IMR-90 (cell line): ENCODE data around the gene CEP152. TPM values are rescaled to one million over a fixed set of nuclear protein-coding genes. Genes with fewer than 3 reads are reported as not detected.

Experiments
- ATAC-seq: fragments of 200-7000 bp; cut with Tn5 transposase; 2 replicates; pipeline ENCODE4 v1.9.1; 2020; ENCODE audit warnings: low read depth, mild to moderate bottlenecking, moderate library complexity
- BruUV-seq: library from RNA; stranded (reverse); fragments of 400-500 nt; replicated peaks from 2 replicates; lab custom pipeline; 2021; lab: Mats Ljungman, UMichigan
- CTCF ChIA-PET: fragments of 300-600 bp; formaldehyde crosslinking; extraction: SDS; loops from one replicate; lab custom pipeline; 2021; ENCODE audit warnings: antibody characterized with exemption; lab: Yijun Ruan, JAX
- POLR2A ChIA-PET: fragments of 300-600 bp; sonication (Branson Sonifier 250); formaldehyde crosslinking; loops from one replicate; lab custom pipeline; 2022; ENCODE audit warnings: antibody characterized with exemption; ENCODE audit not compliant: unreplicated experiment; lab: Charles Lee
- DNase-seq: peaks from one replicate; pipeline ENCODE4 v3.0.0; 2013
- H2AFZ ChIP-seq: replicated peaks from 2 replicates; pipeline ENCODE3; 2013; ENCODE audit warnings: low read length, mild to moderate bottlenecking; ENCODE audit not compliant: poor library complexity
- H2AK5ac ChIP-seq: 2 replicates; pipeline ENCODE4 v1.6.1; 2013; ENCODE audit warnings: low read depth, low read length, inconsistent platforms
- H2AK9ac ChIP-seq: replicated peaks from 2 replicates; pipeline ENCODE3; 2013; ENCODE audit warnings: mild to moderate bottlenecking, low read depth, low read length, moderate library complexity; ENCODE audit not compliant: poor library complexity
- H2BK120ac ChIP-seq: 2 replicates; pipeline ENCODE4 v1.6.1; 2013; ENCODE audit warnings: low read depth, low read length, inconsistent platforms
- H2BK15ac ChIP-seq: 3 replicates; pipeline ENCODE4 v1.6.1; 2013; ENCODE audit warnings: low read depth, low read length, inconsistent platforms
- H2BK20ac ChIP-seq: 2 replicates; pipeline ENCODE4 v1.6.1; 2013; ENCODE audit warnings: low read depth, mild to moderate bottlenecking, inconsistent platforms, low read length, moderate library complexity
- H2BK5ac ChIP-seq: 2 replicates; pipeline ENCODE4 v1.6.1; 2013; ENCODE audit warnings: mild to moderate bottlenecking, low read depth, low read length, inconsistent platforms; ENCODE audit not compliant: poor library complexity, severe bottlenecking
- H3K14ac ChIP-seq: replicated peaks from 2 replicates; pipeline ENCODE4 v1.6.1; 2013; ENCODE audit warnings: low read depth, low read length, inconsistent platforms
- H3K18ac ChIP-seq: 2 replicates; pipeline ENCODE4 v1.6.1; 2013; ENCODE audit warnings: low read depth, low read length, control low read depth
- H3K23ac ChIP-seq: 2 replicates; pipeline ENCODE4 v1.6.1; 2013; ENCODE audit warnings: low read depth, low read length, inconsistent platforms
- H3K27ac ChIP-seq: 2 replicates; pipeline ENCODE4 v1.5.1; 2013; ENCODE audit warnings: mild to moderate bottlenecking, control low read depth, low read length; ENCODE audit not compliant: insufficient read depth
- H3K27me3 ChIP-seq: 2 replicates; pipeline ENCODE4 v1.6.1; 2013; ENCODE audit warnings: low read length; ENCODE audit not compliant: control insufficient read depth, insufficient read depth
- H3K36me3 ChIP-seq: 2 replicates; pipeline ENCODE4 v1.6.1; 2013; ENCODE audit warnings: low read length, mixed read lengths; ENCODE audit not compliant: control insufficient read depth, insufficient read depth
- H3K4ac ChIP-seq: 2 replicates; pipeline ENCODE4 v1.6.1; 2013; ENCODE audit warnings: low read depth, low read length, inconsistent platforms
- H3K4me1 ChIP-seq: 2 replicates; pipeline ENCODE4 v1.6.1; 2013; ENCODE audit warnings: low read length, mixed read lengths; ENCODE audit not compliant: control insufficient read depth, insufficient read depth
- H3K4me2 ChIP-seq: 2 replicates; pipeline ENCODE4 v1.6.1; 2013; ENCODE audit warnings: low read depth, mild to moderate bottlenecking, control low read depth, low read length, moderate library complexity
- H3K4me3 ChIP-seq: 2 replicates; pipeline ENCODE4 v1.5.1; 2013; ENCODE audit warnings: low read depth, mild to moderate bottlenecking, control low read depth, low read length, moderate library complexity; ENCODE audit not compliant: insufficient read depth
- H3K56ac ChIP-seq: 2 replicates; pipeline ENCODE4 v1.6.1; 2013; ENCODE audit warnings: low read length, inconsistent platforms; ENCODE audit not compliant: insufficient read depth; ENCODE audit errors: extremely low read depth
- H3K79me1 ChIP-seq, 2 experiments: 2 replicates each; pipeline ENCODE4 v1.6.1; 2013; ENCODE audit warnings: low read length in 2 of 2, inconsistent platforms in 1 of 2, low read depth in 1 of 2
- H3K9ac ChIP-seq: 2 replicates; pipeline ENCODE4 v1.6.1; 2013; ENCODE audit warnings: low read depth, low read length, control low read depth
- H3K9me1 ChIP-seq: 2 replicates; pipeline ENCODE4 v1.6.1; 2013; ENCODE audit warnings: low read length, inconsistent platforms; ENCODE audit not compliant: insufficient read depth
- H3K9me3 ChIP-seq: 2 replicates; pipeline ENCODE4 v1.6.1; 2013; ENCODE audit warnings: low read length; ENCODE audit not compliant: control insufficient read depth, insufficient read depth
- H4K20me1 ChIP-seq: 2 replicates; pipeline ENCODE4 v1.6.1; 2013; ENCODE audit warnings: low read length, inconsistent platforms; ENCODE audit not compliant: insufficient read depth
- H4K5ac ChIP-seq: 2 replicates; pipeline ENCODE4 v1.6.1; 2013; ENCODE audit warnings: mild to moderate bottlenecking, low read depth, low read length, control low read depth
- H4K8ac ChIP-seq, 2 experiments: 2 replicates each; pipeline ENCODE4 v1.6.1; 2013; ENCODE audit warnings: low read depth in 2 of 2, low read length in 2 of 2, control low read depth in 1 of 2, inconsistent platforms in 1 of 2
- H4K91ac ChIP-seq: 2 replicates; pipeline ENCODE4 v1.6.1; 2013; ENCODE audit warnings: low read depth, low read length, inconsistent platforms; ENCODE audit not compliant: insufficient read depth
- CHD1 ChIP-seq: IDR thresholded peaks from 2 replicates; pipeline ENCODE4 v1.6.1; 2012; ENCODE audit warnings: low read depth, low read length, improper control_type of control experiment
- MAFK ChIP-seq: IDR thresholded peaks from 2 replicates; pipeline ENCODE4 v1.6.1; 2012; ENCODE audit warnings: low read depth, low read length, improper control_type of control experiment
- MXI1 ChIP-seq: IDR thresholded peaks from 2 replicates; pipeline ENCODE4 v1.6.1; 2012; ENCODE audit warnings: low read depth, mild to moderate bottlenecking, low read length, moderate library complexity, borderline replicate concordance
- POLR2A ChIP-seq: IDR thresholded peaks from 2 replicates; pipeline ENCODE4 v1.6.1; 2012; ENCODE audit warnings: mild to moderate bottlenecking, low read depth, low read length
- RAD21 ChIP-seq: IDR thresholded peaks from 2 replicates; pipeline ENCODE4 v1.6.1; 2012; ENCODE audit warnings: low read length, improper control_type of control experiment
- SMC3 ChIP-seq: fragments of 150-350 bp; IDR thresholded peaks from 2 replicates; pipeline ENCODE4 v1.6.1; 2016; ENCODE audit warnings: low read depth, mild to moderate bottlenecking, antibody characterized with exemption, low read length, moderate library complexity
- WGBS, 2 experiments: methylation state at CpG; one replicate each; pipeline versions ENCODE4 v1.1.5 to v1.1.7; 2013; ENCODE audit warnings: missing lambda C conversion rate in 2 of 2; ENCODE audit not compliant: insufficient read length in 1 of 2; ENCODE audit errors: extremely low coverage in 2 of 2; 5-methylcytosine and 5-hydroxymethylcytosine counted together
- dilution Hi-C: fragments of 300-500 bp; cut with HindIII; formaldehyde crosslinking; loops from one replicate; pipeline ENCODE4 v1.14.3; 2018; ENCODE audit warnings: low sequenced_read_pairs; ENCODE audit not compliant: unreplicated experiment
- in situ Hi-C: fragments of 300-500 bp; cut with MboI; formaldehyde crosslinking; loops from 3 replicates; pipeline ENCODE4 v1.14.3; 2019; ENCODE audit warnings: low sequenced_read_pairs, inconsistent platforms, mixed read lengths
- intact Hi-C: fragments of 100-400 bp; cut with micrococcal nuclease; formaldehyde crosslinking; loops from 2 replicates; pipeline ENCODE4 v1.10.0; 2022
- polyA plus RNA-seq, 3 experiments: library from polyadenylated mRNA; depleted of rRNA; stranded (reverse); fragments of >200 nt; gene quantifications; 2 replicates each; pipeline ENCODE4 v1.2.3, GENCODE V29; 2012; ENCODE audit warnings: low replicate concordance in 1 of 3
- total RNA-seq: library from RNA; depleted of rRNA; stranded (reverse); fragments of >200 nt; gene quantifications from 2 replicates; pipeline ENCODE4 v1.2.3, GENCODE V29; 2012
- TF ChIP-seq, protein P1 (sequence below): fragments of 150-350 bp; IDR thresholded peaks from 2 replicates; pipeline ENCODE4 v1.6.1; 2017; ENCODE audit warnings: mild to moderate bottlenecking, antibody characterized with exemption, low read length, low read depth

CEP152 gene
- total and polyA plus RNA-seq, 2 of the 4 experiments (the other 2 are of a cell fraction): 2.1 to 7.3 TPM

DNA sequence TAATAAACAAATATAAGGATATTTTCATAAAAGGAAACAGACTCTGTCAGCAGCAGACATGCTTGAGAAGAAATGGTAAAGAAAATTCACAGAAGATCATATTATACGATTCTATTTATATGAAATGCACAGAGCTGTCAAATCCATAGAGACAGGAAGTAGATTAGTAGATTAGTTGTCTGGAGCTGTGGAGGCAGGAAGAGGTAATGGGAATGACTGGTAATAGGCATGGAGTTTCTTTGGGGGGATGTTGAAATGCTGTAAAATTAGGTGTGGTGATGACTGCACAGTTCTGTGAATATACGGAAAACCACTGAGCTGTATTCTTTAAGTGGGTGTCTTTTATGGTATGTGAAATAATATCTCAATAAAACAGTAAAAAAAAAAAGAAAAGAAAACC lies 35.3 kb downstream of the CEP152 start:
- Histone ChIP-seq H4K91ac (no peak overlapping the region), H3K4me3 (no peak overlapping the region), H4K8ac (0 out of 4 replicates have a peak overlapping the region, but pooled peaks of 1 of the 2 experiments have one; percentile 12), H3K27ac (no peak overlapping the region), H3K9me1 (no peaks in the 10 kb centered on the region), H3K4me1 (0 out of 2 replicates have a peak, but pooled peaks cover 3% of the 10 kb centered on the region), H3K27me3 (no peaks in the 10 kb centered on the region), H3K23ac (no peak overlapping the region), H3K4me2 (no peak overlapping the region), H3K14ac (no peak overlapping the region), H3K56ac (no peak overlapping the region), H3K79me1 (peaks cover 5 to 11% of the 10 kb centered on the region in 2 experiments; a peak in 3 of 4 replicates), H3K36me3 (peaks cover under 1% of the 10 kb centered on the region), H2BK5ac (peak overlapping the region; percentile 11), H2AK9ac (no peak overlapping the region), H3K4ac (no peak overlapping the region), H2AFZ (no peak overlapping the region), H2BK120ac (no peak overlapping the region), H2BK20ac (no peak overlapping the region; the same call in 1 of the 2 replicates), H3K18ac (no peak overlapping the region; the same call in 1 of the 2 replicates), H4K20me1 (no peaks in the 10 kb centered on the region), H2BK15ac (no peak overlapping the region), H3K9me3 (no peaks in the 10 kb centered on the region), H3K9ac (no peak overlapping the region), H2AK5ac (no peak overlapping the region), H4K5ac (no peak overlapping the region)
- POLR2A ChIA-PET: no interaction called here
- ATAC-seq: no peak
- TF ChIP-seq, protein P1, sequence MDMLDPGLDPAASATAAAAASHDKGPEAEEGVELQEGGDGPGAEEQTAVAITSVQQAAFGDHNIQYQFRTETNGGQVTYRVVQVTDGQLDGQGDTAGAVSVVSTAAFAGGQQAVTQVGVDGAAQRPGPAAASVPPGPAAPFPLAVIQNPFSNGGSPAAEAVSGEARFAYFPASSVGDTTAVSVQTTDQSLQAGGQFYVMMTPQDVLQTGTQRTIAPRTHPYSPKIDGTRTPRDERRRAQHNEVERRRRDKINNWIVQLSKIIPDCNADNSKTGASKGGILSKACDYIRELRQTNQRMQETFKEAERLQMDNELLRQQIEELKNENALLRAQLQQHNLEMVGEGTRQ: no peak
- no peak for TF ChIP-seq RAD21
- TF ChIP-seq POLR2A: no peak
- TF ChIP-seq MXI1: no peak
- no peak for TF ChIP-seq SMC3
- no peak for TF ChIP-seq CHD1
- no peak for TF ChIP-seq MAFK
- dilution Hi-C loops: no loop called here
- intact Hi-C loops: no loop called here
- CTCF ChIA-PET: no interaction called here
- no TSS peak for BruUV-seq
- no peak for DNase-seq
- in situ Hi-C loops: no loop called here
- no CpG with 5 or more reads among the region's 2 CpGs for WGBS, 2 experiments
